PC-9 (cell line): ENCODE measurements around the gene SLC39A3.

ENCODE experiments used
- EZH2 ChIP-seq: fragments of 200-600 bp; sonication (generic); IDR thresholded peaks from 2 replicates; pipeline ENCODE4 v1.8.0; 2017; ENCODE audit warnings: antibody characterized with exemption, low read depth
- TF ChIP-seq, protein P1 (sequence below): fragments of 200-600 bp; sonication (generic); conservative IDR thresholded peaks from 2 replicates; pipeline ENCODE4 v1.6.1; 2017; ENCODE audit warnings: mixed run types, antibody characterized with exemption, mild to moderate bottlenecking, moderate library complexity

GRCh38 chr19:2787115-2787514 lies 47.3 kb upstream of the SLC39A3 start:
- TF ChIP-seq EZH2: no peak
- TF ChIP-seq, protein P1, sequence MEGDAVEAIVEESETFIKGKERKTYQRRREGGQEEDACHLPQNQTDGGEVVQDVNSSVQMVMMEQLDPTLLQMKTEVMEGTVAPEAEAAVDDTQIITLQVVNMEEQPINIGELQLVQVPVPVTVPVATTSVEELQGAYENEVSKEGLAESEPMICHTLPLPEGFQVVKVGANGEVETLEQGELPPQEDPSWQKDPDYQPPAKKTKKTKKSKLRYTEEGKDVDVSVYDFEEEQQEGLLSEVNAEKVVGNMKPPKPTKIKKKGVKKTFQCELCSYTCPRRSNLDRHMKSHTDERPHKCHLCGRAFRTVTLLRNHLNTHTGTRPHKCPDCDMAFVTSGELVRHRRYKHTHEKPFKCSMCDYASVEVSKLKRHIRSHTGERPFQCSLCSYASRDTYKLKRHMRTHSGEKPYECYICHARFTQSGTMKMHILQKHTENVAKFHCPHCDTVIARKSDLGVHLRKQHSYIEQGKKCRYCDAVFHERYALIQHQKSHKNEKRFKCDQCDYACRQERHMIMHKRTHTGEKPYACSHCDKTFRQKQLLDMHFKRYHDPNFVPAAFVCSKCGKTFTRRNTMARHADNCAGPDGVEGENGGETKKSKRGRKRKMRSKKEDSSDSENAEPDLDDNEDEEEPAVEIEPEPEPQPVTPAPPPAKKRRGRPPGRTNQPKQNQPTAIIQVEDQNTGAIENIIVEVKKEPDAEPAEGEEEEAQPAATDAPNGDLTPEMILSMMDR: no peak
